Measurements from ENCODE around the gene TENM4. TPM values are rescaled to one million over a fixed set of nuclear protein-coding genes. Genes with fewer than 3 reads are reported as not detected.

The TENM4 gene
- total RNA-seq, 2 experiments from 2014 or later: not detected

DNA sequence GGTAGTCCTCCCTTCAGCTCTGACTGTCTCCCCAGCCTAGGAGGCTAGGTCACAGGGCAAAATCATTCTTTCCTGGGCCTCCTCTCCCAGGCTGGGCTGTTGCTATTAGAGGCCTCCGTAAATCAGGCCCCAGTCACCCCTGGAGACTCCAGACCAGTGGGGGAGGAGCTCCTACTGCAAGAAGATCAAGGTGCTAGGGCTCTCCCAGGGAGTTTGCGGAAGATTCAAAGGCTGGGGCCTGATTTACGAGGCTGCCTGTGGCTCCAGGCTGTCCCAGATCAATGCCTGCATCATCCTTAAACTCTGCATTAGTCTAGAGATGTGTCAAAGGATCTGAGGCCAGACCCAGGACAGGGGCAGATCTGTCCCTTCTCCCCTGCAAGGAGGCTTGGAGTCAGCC, 346.2 kb downstream of the TENM4 start:
- CTCF ChIA-PET (ENCODE audit: unreplicated experiment): no interaction called here
- H3K4me1 ChIP-seq (ENCODE audit: insufficient read depth, low read length, poor library complexity, severe bottlenecking): no peaks in the 10 kb centered on the region
- H3K36me3 ChIP-seq (ENCODE audit: insufficient read depth, low read length): no peaks in the 10 kb centered on the region
- TF ChIP-seq, protein P1, sequence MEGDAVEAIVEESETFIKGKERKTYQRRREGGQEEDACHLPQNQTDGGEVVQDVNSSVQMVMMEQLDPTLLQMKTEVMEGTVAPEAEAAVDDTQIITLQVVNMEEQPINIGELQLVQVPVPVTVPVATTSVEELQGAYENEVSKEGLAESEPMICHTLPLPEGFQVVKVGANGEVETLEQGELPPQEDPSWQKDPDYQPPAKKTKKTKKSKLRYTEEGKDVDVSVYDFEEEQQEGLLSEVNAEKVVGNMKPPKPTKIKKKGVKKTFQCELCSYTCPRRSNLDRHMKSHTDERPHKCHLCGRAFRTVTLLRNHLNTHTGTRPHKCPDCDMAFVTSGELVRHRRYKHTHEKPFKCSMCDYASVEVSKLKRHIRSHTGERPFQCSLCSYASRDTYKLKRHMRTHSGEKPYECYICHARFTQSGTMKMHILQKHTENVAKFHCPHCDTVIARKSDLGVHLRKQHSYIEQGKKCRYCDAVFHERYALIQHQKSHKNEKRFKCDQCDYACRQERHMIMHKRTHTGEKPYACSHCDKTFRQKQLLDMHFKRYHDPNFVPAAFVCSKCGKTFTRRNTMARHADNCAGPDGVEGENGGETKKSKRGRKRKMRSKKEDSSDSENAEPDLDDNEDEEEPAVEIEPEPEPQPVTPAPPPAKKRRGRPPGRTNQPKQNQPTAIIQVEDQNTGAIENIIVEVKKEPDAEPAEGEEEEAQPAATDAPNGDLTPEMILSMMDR (conservative IDR thresholded peaks at IDR 0.05; ENCODE audit: low read length): no peak
- no peak for TF ChIP-seq EZH2phosphoT487 (IDR thresholded peaks at IDR 0.05; ENCODE audit: borderline replicate concordance, low read depth, low read length)
- intact Hi-C loops (cut with micrococcal nuclease; ENCODE audit: unreplicated experiment): no loop called here
- BruUV-seq (replicated peaks): no TSS peak
- H3K4me2 ChIP-seq (ENCODE audit: low read length): no peak overlapping the region
- no peaks in the 10 kb centered on the region for H3K79me2 ChIP-seq (ENCODE audit: insufficient read depth, low read depth, low read length)
- H3K27ac ChIP-seq (ENCODE audit: low read depth, low read length, poor library complexity, severe bottlenecking): no peak overlapping the region
- H3K9me3 ChIP-seq (ENCODE audit: low read length): no peaks in the 10 kb centered on the region
- no peak overlapping the region for H3K4me3 ChIP-seq (ENCODE audit: low read depth, low read length, poor library complexity, severe bottlenecking)
- DNase-seq (ENCODE audit: low spot score): no peak
- POLR2A ChIA-PET: no interaction called here
- no peak overlapping the region for H2AFZ ChIP-seq (ENCODE audit: low read length)
- no peaks in the 10 kb centered on the region for H4K20me1 ChIP-seq (ENCODE audit: insufficient read depth, low read length)
- H3K9me2 ChIP-seq (ENCODE audit: insufficient read depth, low read length): no peaks in the 10 kb centered on the region

DNA sequence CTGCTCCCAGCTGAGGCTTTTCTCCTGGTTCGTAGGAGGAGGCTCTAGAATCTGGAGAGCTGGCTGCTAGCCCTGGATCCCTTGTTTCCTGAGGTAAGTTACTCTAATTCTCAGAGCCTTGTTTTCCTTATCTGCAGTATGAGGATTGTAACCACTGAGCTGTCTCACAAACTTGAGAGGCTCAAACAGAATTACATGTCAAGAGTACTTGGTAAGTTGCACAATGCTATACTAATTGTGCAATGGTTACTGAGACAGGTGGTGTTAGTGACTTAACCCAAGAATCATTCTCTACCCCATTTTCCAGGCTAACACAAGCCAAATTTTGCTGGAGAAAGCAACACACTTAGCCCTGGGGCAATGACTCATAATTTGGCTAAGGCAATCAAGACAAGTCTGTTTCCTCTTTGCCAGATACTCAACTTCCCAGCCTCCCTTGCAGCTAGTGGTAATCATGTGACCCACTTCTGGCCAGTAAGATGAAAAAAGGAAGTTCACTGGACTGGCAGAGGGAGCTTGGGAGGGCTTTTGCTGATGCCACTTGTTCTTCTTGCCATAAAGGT, 348.0 kb downstream of the TENM4 start:
- Histone ChIP-seq H3K79me2 (ENCODE audit: insufficient read depth, low read depth, low read length) (no peaks in the 10 kb centered on the region), H4K20me1 (ENCODE audit: insufficient read depth, low read length) (no peaks in the 10 kb centered on the region), H3K9me2 (ENCODE audit: insufficient read depth, low read length) (no peaks in the 10 kb centered on the region), H3K27ac (ENCODE audit: low read depth, low read length, poor library complexity, severe bottlenecking) (no peak overlapping the region), H3K4me2 (ENCODE audit: low read length) (no peak overlapping the region), H3K9me3 (ENCODE audit: low read length) (no peaks in the 10 kb centered on the region), H2AFZ (ENCODE audit: low read length) (no peak overlapping the region), H3K4me3 (ENCODE audit: low read depth, low read length, poor library complexity, severe bottlenecking) (no peak overlapping the region), H3K4me1 (ENCODE audit: insufficient read depth, low read length, poor library complexity, severe bottlenecking) (no peaks in the 10 kb centered on the region), H3K36me3 (ENCODE audit: insufficient read depth, low read length) (no peaks in the 10 kb centered on the region)
- ChIA-PET POLR2A (no interaction called here), CTCF (ENCODE audit: unreplicated experiment) (no interaction called here)
- DNase-seq (ENCODE audit: low spot score): peak; percentile 5
- intact Hi-C loops (cut with micrococcal nuclease; ENCODE audit: unreplicated experiment): no loop called here
- no TSS peak for BruUV-seq (replicated peaks)
- TF ChIP-seq, protein P1 (conservative IDR thresholded peaks at IDR 0.05; ENCODE audit: low read length): no peak
- no peak for TF ChIP-seq EZH2phosphoT487 (IDR thresholded peaks at IDR 0.05; ENCODE audit: borderline replicate concordance, low read depth, low read length)

DNA sequence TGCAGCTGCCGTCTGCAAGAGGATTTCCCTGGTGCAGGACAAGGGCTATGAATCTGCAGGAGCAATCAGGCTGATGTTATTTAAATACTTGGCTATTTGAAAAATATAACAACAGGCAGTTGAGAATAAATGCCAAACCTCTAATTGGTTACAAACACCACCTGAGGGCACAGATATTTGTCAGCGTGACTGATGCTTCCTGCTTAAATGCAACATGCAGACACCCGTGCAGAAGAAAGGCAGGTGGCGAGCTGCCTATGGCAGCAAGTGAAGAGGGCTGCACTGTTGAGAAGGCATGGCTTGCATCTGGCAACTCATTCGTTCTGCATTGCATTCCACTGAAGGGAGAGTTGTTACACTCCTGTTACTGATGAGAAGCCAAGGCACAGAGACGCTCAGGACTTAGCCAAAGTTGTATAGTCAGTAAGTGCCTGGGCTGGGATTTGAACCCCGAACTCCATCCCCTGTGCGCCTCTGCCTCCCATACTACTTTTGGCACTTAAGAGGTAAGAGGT, 350.6 kb downstream of the TENM4 start:
- BruUV-seq (replicated peaks): no TSS peak

More for the DNA sequence above, 350.6 kb downstream of the TENM4 start:
- Histone ChIP-seq H3K4me2 (ENCODE audit: low read length) (no peak overlapping the region), H3K9me3 (ENCODE audit: low read length) (no peaks in the 10 kb centered on the region), H3K4me3 (ENCODE audit: low read depth, low read length, poor library complexity, severe bottlenecking) (no peak overlapping the region), H2AFZ (ENCODE audit: low read length) (no peak overlapping the region), H3K9me2 (ENCODE audit: insufficient read depth, low read length) (no peaks in the 10 kb centered on the region), H3K36me3 (ENCODE audit: insufficient read depth, low read length) (no peaks in the 10 kb centered on the region), H3K27ac (ENCODE audit: low read depth, low read length, poor library complexity, severe bottlenecking) (no peak overlapping the region), H3K4me1 (ENCODE audit: insufficient read depth, low read length, poor library complexity, severe bottlenecking) (no peaks in the 10 kb centered on the region), H3K79me2 (ENCODE audit: insufficient read depth, low read depth, low read length) (no peaks in the 10 kb centered on the region), H4K20me1 (ENCODE audit: insufficient read depth, low read length) (no peaks in the 10 kb centered on the region)
- POLR2A ChIA-PET: no interaction called here
- no peak for TF ChIP-seq EZH2phosphoT487 (IDR thresholded peaks at IDR 0.05; ENCODE audit: borderline replicate concordance, low read depth, low read length)
- TF ChIP-seq, protein P1 (conservative IDR thresholded peaks at IDR 0.05; ENCODE audit: low read length): no peak
- CTCF ChIA-PET (ENCODE audit: unreplicated experiment): no interaction called here
- intact Hi-C loops (cut with micrococcal nuclease; ENCODE audit: unreplicated experiment): no loop called here
- DNase-seq (ENCODE audit: low spot score): no peak
